SKM-1 (cell line): ENCODE measurements around the gene PSAPL1.
"Not testable (repeated sequence)": the region's sequence is repeated elsewhere in the genome, so short reads cannot be mapped to it uniquely, and the experiment has no call there.

ENCODE experiments used
- DNase-seq: peaks from one replicate; lab custom pipeline; 2025; ENCODE audit not compliant: unreplicated experiment; lab: John Stamatoyannopoulos, UW

Gene PSAPL1

GRCh38 chr4:7459471-7459870, 24.7 kb upstream of the PSAPL1 start:
- no peak for DNase-seq

GRCh38 chr4:7458477-7458876, 23.7 kb upstream of the PSAPL1 start:
- DNase-seq: no peak

GRCh38 chr4:7458066-7458425, 23.3 kb upstream of the PSAPL1 start:
- no peak for DNase-seq

GRCh38 chr4:7457201-7458065, 22.7 kb upstream of the PSAPL1 start:
- DNase-seq: no peak

GRCh38 chr4:7452802-7453201, 18.1 kb upstream of the PSAPL1 start:
- DNase-seq: not testable (repeated sequence)

GRCh38 chr4:7451800-7452199, 17.1 kb upstream of the PSAPL1 start:
- DNase-seq: no peak

GRCh38 chr4:7451434-7451789, 16.7 kb upstream of the PSAPL1 start:
- no peak for DNase-seq

- no peak for DNase-seq
Measured at GRCh38 chr4:7450775-7451433, 16.2 kb upstream of the PSAPL1 start.

- DNase-seq: no peak
Measured at GRCh38 chr4:7448036-7448435, 13.3 kb upstream of the PSAPL1 start.

- no peak for DNase-seq
Measured at GRCh38 chr4:7447236-7447635, 12.5 kb upstream of the PSAPL1 start.

GRCh38 chr4:7444731-7445130, 10.0 kb upstream of the PSAPL1 start:
- DNase-seq: no peak

GRCh38 chr4:7444314-7444713, 9.6 kb upstream of the PSAPL1 start:
- no peak for DNase-seq

- no peak for DNase-seq
Measured at GRCh38 chr4:7442574-7443162, 7.9 kb upstream of the PSAPL1 start.

GRCh38 chr4:7441201-7441600, 6.5 kb upstream of the PSAPL1 start:
- no peak for DNase-seq

- DNase-seq: no peak
Measured at GRCh38 chr4:7439699-7440098, 5.0 kb upstream of the PSAPL1 start.

GRCh38 chr4:7436256-7436655, 1.5 kb upstream of the PSAPL1 start:
- no peak for DNase-seq

- no peak for DNase-seq
Measured at GRCh38 chr4:7435471-7436061, 836 bp upstream of the PSAPL1 start.

- DNase-seq: no peak
Measured at GRCh38 chr4:7434141-7434765, 477 bp downstream of the PSAPL1 start.

GRCh38 chr4:7433376-7434140, 1.2 kb downstream of the PSAPL1 start:
- DNase-seq: no peak

GRCh38 chr4:7432531-7433375, 2.0 kb downstream of the PSAPL1 start:
- DNase-seq: no peak
